IPS-NIHi7 (cell line): ENCODE measurements around the gene SH3GL3.

Experiments
- DNase-seq: peaks from one replicate; pipeline ENCODE4 v3.0.0; 2012; ENCODE audit warnings: mixed read lengths; ENCODE audit errors: extremely low spot score

The SH3GL3 gene

GRCh38 chr15:83462953-83463433 is 15.9 kb downstream of the SH3GL3 start:
- DNase-seq = no peak

- no peak for DNase-seq
Measured at GRCh38 chr15:83470887-83471286, 23.7 kb downstream of the SH3GL3 start.

DNA sequence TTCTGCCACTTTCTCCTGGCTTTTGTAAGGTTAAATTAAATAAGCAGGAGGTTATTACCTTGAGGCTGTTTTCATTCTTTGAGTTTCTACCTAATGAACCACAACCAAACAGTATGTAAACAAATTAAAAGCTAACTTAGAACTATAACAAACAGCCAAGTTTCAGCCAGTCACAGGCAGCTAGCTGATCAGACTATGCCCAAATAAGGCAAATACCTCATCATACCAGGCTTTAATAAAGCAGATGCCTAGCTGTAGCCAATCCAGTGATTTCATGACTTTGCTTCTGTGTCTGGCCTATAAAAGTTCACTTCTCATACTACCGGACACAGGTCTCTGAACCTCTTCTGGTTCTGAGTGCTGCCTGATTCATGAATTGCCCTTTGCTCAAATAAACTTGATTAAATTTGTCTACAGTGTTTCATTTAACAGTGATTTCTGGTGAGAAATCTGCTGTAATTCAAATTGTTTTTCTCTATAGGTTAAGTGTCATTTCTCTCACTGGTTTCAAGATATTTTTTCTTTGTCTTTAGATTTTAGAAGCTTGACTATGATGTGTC is 24.2 kb downstream of the SH3GL3 start:
- no peak for DNase-seq

GRCh38 chr15:83472151-83472550 is 25.0 kb downstream of the SH3GL3 start:
- DNase-seq = no peak

DNA sequence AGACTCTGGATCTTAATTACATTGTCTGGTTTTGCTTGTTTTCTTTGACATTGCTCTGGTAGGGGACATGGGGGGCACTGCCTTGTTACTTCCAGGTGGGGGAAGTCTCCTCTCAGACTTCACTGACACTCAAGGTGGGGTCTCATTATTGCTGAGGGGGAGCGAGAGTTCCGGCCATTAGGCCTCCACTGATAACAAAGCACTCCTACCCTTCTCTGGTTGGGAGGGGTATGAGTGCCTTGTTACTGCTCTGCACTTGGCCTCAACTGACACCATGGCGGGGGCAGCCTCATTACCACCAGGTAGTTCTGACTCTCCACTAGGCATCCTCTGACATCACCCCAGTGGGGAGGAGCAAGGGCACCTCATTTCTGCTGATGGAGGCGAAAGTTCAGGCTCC is 25.7 kb downstream of the SH3GL3 start:
- no peak for DNase-seq

DNA sequence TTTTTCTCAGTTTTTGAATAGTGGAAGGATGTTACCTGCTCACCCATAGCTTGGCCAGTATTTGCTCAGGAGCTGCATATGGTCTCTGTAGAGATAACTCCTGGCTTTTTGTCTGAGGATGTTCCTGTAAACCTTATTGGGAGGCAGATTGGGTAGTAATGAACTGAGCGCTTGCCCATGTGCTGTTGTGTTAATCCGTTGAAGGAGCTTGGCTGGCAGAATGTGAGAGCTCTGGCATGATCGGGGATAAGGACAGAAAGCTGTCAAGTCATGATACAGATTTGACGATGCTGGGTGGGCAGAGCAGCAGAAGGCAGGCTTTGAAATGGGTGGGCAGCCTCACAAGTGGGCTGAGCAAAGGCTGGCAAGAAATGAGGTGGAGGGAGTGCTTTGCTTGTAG is 27.4 kb downstream of the SH3GL3 start:
- no peak for DNase-seq

DNA sequence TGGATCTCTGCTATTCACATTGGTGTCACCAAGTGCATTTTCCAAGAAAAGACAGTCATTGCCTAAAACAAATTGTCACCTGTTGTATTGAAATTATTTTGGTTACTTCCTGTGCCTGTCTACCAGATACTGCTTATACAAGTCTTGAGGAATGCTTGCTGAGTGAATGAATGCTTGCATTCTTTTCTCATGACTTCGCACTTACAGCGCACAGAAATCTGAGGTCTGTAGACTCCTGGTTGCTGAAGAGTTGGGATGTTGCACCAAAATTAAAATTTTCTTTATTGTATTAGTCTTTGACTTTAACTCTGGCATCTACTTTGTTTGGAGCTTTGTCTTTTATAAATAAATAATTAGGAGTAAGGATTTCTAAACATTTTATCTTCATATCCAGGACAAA is 28.4 kb downstream of the SH3GL3 start:
- DNase-seq = no peak

DNA sequence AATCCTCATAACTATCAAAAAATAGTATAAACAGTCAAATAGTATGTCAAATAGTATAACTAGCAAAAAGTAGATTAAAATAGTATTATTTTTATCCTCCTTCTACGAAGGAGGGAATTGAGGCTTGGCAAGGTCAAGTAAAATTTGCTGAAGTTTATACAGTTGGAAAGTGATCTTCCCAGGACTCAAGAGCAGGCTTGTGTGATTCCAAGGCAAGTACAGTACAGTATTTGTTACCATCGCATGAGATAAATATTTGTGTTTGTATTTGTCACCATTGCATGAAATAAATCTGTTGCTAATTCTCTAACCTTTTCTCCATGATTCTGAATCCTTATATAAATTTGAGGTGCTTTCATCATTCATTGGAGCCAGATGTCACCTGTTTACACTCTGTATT is 28.9 kb downstream of the SH3GL3 start:
- no peak for DNase-seq

- DNase-seq = no peak
Measured at GRCh38 chr15:83476708-83477107, 29.6 kb downstream of the SH3GL3 start.

DNA sequence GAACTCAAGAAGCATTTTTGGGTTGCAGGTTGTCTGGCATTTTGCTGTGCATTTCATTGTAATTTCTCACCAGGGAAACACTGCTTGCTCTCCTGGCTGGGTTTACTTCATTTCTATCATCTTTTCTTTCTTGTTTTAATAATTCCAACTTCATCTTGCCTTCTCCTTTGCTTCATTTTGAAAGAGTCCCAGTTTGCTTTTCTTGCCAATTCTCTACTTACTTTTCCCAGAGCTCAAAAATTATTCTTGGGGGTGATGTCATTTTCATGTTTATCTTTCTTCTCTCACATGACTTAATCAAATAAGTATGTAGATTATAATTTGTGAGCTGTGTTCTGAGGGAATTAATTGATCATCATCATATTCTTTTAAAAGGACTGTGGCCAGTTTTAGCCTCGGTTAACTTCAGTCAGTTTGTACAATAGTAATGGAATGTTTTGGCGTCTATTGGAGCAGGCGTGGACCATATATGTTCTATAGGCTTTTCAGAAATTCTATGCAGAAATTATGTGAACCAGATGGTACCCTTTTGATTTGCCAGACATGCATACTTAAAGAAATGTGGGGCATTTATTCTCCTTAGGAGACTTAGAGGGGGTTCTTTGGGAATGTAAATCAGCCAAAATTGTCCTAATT is 30.1 kb downstream of the SH3GL3 start:
- DNase-seq = no peak

DNA sequence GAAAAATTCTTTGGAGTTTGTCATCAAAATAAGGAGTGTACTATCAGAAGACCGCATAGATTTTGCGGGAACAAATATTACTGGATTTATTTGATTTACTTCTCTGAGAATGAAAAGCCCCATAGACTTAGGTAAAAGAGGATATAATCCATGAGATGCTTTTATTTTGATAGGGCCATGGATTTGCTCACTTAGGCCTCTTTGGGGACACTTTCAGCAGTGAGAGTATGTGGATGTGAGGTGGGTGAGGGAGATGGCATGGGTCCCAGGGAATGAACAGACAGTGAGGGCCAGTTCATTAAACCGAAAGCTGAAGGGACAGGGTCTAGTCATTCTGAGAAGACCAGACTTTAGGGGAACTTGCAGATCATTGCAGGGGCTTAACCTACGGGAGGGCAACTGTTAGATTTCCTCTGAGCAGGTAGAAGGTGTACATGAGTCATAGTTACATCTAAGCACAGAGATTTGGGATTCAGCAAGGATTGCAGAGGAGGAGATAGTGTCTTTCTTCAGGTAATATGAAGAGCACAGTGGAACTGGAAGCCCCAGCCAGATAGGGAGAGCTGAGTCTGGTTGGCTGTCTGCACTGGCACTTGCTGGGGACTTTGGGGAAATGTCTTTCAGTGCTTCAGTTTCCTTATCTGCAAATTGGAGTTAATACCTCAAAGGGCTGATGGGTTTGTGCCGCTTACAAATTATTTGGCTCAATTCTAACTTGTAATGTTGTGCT is 30.8 kb downstream of the SH3GL3 start:
- no peak for DNase-seq

DNA sequence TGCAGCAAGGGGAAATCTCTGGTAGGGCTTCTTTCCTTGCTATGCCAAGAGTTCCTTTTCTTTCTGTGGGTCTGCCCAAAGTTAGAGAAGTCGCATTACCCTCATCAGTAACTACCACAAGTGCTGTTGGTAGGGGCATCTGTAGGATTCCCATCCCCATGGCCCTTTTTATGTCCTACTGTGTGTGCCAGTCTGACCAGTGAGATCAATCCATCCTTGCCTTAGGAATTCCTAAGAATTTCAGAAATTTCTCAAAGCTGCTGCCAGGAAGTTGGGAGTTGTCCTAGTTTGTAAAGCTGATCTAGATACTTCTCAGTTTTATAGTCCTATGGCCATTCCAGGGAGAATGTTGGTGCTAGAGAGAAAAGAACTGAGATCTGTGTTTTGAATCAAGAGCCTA is 36.5 kb downstream of the SH3GL3 start:
- DNase-seq = no peak

- no peak for DNase-seq
Measured at GRCh38 chr15:83484636-83485035, 37.5 kb downstream of the SH3GL3 start.

GRCh38 chr15:83486363-83486762 is 39.2 kb downstream of the SH3GL3 start:
- DNase-seq = no peak

DNA sequence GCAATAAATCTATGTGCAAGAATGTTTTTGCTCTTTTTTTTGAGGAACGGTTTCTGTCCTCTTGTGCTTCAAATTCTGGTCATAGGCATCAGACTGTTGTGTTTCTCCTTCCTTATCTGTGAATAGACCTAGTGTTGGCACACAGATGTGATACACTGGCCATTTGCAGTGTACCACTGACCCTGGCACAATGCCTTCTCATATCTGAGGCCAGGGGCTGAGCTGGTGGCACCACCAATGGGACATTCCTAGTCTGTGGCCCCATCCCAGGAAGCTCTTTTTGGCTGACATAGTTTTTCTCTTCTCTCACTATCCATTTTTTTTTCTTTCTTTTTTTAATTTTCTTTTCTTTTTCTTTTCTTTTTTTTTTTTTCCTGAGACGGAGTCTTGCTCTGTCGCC is 40.4 kb downstream of the SH3GL3 start:
- no peak for DNase-seq

- DNase-seq = no peak
Measured at GRCh38 chr15:83489690-83490089, 42.5 kb downstream of the SH3GL3 start.

GRCh38 chr15:83491486-83491885 is 44.3 kb downstream of the SH3GL3 start:
- no peak for DNase-seq

DNA sequence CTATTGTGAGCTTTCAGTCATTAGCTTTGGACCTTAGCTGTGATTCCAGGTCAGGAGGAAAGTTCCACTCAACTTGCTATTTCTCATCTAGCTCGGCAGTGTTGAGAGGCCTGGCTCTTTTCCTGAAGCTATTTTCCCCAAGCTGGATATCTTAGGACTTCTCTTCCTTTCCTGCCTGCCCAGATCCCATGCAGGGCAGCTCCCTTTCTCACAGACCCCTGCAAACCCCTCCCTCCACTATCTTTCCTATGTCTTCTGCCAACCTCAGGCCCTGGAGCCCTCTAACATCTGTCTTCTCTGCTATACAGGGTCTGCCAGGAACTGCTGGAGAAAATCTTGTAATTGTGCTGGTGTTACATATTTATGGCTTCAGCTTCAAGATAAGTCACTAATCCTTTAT is 49.6 kb downstream of the SH3GL3 start:
- no peak for DNase-seq

GRCh38 chr15:83498374-83498773 is 51.2 kb downstream of the SH3GL3 start:
- DNase-seq = no peak

DNA sequence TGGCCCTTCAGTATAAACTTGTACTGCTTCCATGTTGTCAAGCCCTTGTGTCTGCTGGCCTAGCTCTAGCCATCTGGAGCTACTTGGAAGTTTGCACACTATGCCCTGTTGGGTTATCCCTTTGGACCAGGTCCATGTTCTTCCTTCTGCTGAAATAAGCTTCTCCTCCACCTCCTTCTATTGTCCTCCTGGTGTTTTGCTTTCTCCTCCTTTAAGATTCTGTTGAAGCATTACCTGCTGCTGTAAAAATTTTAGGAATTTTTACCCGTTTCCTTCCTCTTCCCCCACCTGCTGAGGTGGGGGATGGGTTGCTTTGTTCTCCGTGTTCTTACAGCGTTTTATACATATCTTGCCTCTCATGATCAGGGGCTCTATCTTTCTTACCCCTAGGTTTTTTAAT is 51.7 kb downstream of the SH3GL3 start:
- peak; percentile 47 for DNase-seq

- no peak for DNase-seq
Measured at GRCh38 chr15:83499476-83499875, 52.3 kb downstream of the SH3GL3 start.

DNA sequence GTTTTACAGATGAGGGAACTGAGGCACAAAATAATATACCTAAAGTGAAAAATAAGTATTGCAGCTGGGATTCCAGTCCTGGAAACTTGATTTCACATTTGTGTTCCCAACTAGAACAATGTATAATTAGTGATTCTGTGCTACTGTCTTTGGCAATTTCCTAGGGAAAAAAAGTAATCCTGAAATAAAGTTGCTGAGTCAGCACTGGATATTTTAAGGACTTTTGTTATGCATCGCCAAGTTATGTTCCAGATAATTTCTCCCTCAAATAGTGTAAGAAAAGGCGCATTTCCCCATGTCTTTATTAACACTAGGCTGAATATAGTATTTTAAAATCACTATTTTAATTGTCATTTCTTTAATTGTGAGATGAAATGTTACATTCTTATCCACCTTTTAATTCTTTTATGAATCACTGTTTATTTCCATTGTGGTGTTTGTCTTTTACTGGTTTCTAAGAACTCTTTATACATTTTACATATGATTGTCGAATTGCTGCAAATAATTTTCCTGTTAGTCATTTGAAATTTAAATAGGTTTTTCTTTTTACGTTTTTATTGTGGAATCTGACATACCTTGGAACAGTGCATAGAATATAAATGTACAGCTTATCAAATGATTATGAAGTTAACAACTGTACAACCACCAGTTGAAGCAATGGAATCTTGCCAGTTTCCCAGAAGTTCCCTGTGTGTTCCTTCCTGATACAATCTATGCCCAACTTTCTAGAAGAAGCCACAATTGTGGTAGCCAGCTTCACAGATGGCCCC is 56.6 kb downstream of the SH3GL3 start:
- no peak for DNase-seq
